ENCODE results near the gene OR51G1. TPM values are rescaled to one million over a fixed set of nuclear protein-coding genes. Genes with fewer than 3 reads are reported as not detected.

The OR51G1 gene
- polyA plus RNA-seq, 2 of the 4 experiments (the other 2 are of a cell fraction) = not detected

- TF ChIP-seq ELK1 (IDR thresholded peaks at IDR 0.05; ENCODE audit: low read depth, low read length) = no peak
- TF ChIP-seq ZSCAN20 (CRISPR knock-in tag; IDR thresholded peaks at IDR 0.05) = no peak
- TF ChIP-seq MAFK (IDR thresholded peaks at IDR 0.05; ENCODE audit: partially characterized antibody) = no peak
- TF ChIP-seq SMC3 (IDR thresholded peaks at IDR 0.05) = no peak
- TF ChIP-seq EHF (CRISPR knock-in tag; IDR thresholded peaks at IDR 0.05) = no peak
- TF ChIP-seq POLR2A (IDR thresholded peaks at IDR 0.05; ENCODE audit: low read length) = no peak
- TF ChIP-seq TP53 (CRISPR knock-in tag; IDR thresholded peaks at IDR 0.05) = no peak
- no peak for TF ChIP-seq REST (IDR thresholded peaks at IDR 0.05)
- TF ChIP-seq HMGXB4 (CRISPR knock-in tag; IDR thresholded peaks at IDR 0.05; ENCODE audit: borderline replicate concordance) = no peak
- TF ChIP-seq NFE2L2 (conservative IDR thresholded peaks at IDR 0.05; ENCODE audit: low read length) = no peak
- TF ChIP-seq RARB (CRISPR knock-in tag; IDR thresholded peaks at IDR 0.05) = no peak
- TF ChIP-seq CHD4 (IDR thresholded peaks at IDR 0.05; ENCODE audit: borderline replicate concordance) = no peak
- no peak for TF ChIP-seq TFCP2L1 (CRISPR knock-in tag; IDR thresholded peaks at IDR 0.05)
- Histone ChIP-seq H3K9me3 (no peaks in the 10 kb centered on the region), H3K4me3 (no peak overlapping the region), H3K27ac (no peak overlapping the region), H3K4me1 (no peaks in the 10 kb centered on the region), H3K4me2 (no peak overlapping the region)
- FAIRE-seq = no peak
- ChIA-PET CTCF (no interaction called here), POLR2A (no interaction called here)
- no peak for DNase-seq (ENCODE audit: low read depth in 1 of 2, low spot score in 1 of 2)
- 22% methylated on average over 4 of the region's 4 CpGs for WGBS (ENCODE audit: missing lambda C conversion rate)
- ATAC-seq = no peak
Observed at GRCh38 chr11:4881188-4881587, 43.0 kb downstream of the OR51G1 start.

Other genes with a start within 250 kb of the OR51G1 start
- gene OR51E2, start 226.5 kb downstream of the OR51G1 start, polyA plus RNA-seq (2011; rRNA removed) = 0.07 TPM in 1 of 2 replicates, not detected in the other
- not detected in 3 replicates for gene OR51E2, start 226.5 kb downstream of the OR51G1 start, polyA plus RNA-seq (2017; fragmentation: RNase III; extraction: RNeasy Plus Mini Kit Qiagen cat#74134 plus additional on column Dnase treatment)
- not detected in 2 replicates for gene MMP26, start 219.6 kb downstream of the OR51G1 start, polyA plus RNA-seq (2011; rRNA removed)
- gene MMP26, start 219.6 kb downstream of the OR51G1 start, polyA plus RNA-seq (2017; fragmentation: RNase III; extraction: RNeasy Plus Mini Kit Qiagen cat#74134 plus additional on column Dnase treatment) = not detected in 3 replicates
- not detected in 2 replicates for gene OR51F1, start 154.4 kb downstream of the OR51G1 start, polyA plus RNA-seq (2011; rRNA removed)
- gene OR51F1, start 154.4 kb downstream of the OR51G1 start, polyA plus RNA-seq (2017; fragmentation: RNase III; extraction: RNeasy Plus Mini Kit Qiagen cat#74134 plus additional on column Dnase treatment) = not detected in 3 replicates
- not detected in 2 replicates for gene OR52R1, start 120.0 kb downstream of the OR51G1 start, polyA plus RNA-seq (2011; rRNA removed)
- gene OR52R1, start 120.0 kb downstream of the OR51G1 start, polyA plus RNA-seq (2017; fragmentation: RNase III; extraction: RNeasy Plus Mini Kit Qiagen cat#74134 plus additional on column Dnase treatment) = not detected in 3 replicates
- gene OR51F2, start 103.0 kb downstream of the OR51G1 start, polyA plus RNA-seq (2011; rRNA removed) = not detected in 2 replicates
- gene OR51F2, start 103.0 kb downstream of the OR51G1 start, polyA plus RNA-seq (2017; fragmentation: RNase III; extraction: RNeasy Plus Mini Kit Qiagen cat#74134 plus additional on column Dnase treatment) = not detected in 3 replicates
- gene OR51S1, start 75.1 kb downstream of the OR51G1 start, polyA plus RNA-seq (2011; rRNA removed) = not detected in 2 replicates
- not detected in 3 replicates for gene OR51S1, start 75.1 kb downstream of the OR51G1 start, polyA plus RNA-seq (2017; fragmentation: RNase III; extraction: RNeasy Plus Mini Kit Qiagen cat#74134 plus additional on column Dnase treatment)
- not detected in 2 replicates for gene OR51T1, start 42.4 kb downstream of the OR51G1 start, polyA plus RNA-seq (2011; rRNA removed)
- gene OR51T1, start 42.4 kb downstream of the OR51G1 start, polyA plus RNA-seq (2017; fragmentation: RNase III; extraction: RNeasy Plus Mini Kit Qiagen cat#74134 plus additional on column Dnase treatment) = not detected in 3 replicates
- gene OR51A7, start 20.6 kb downstream of the OR51G1 start, polyA plus RNA-seq (2011; rRNA removed) = not detected in 2 replicates
- gene OR51A7, start 20.6 kb downstream of the OR51G1 start, polyA plus RNA-seq (2017; fragmentation: RNase III; extraction: RNeasy Plus Mini Kit Qiagen cat#74134 plus additional on column Dnase treatment) = not detected in 3 replicates
- not detected in 2 replicates for gene OR51G2, start 5.0 kb downstream of the OR51G1 start, polyA plus RNA-seq (2011; rRNA removed)
- not detected in 3 replicates for gene OR51G2, start 5.0 kb downstream of the OR51G1 start, polyA plus RNA-seq (2017; fragmentation: RNase III; extraction: RNeasy Plus Mini Kit Qiagen cat#74134 plus additional on column Dnase treatment)
- not detected in 2 replicates for gene OR51A4, start 23.3 kb upstream of the OR51G1 start, polyA plus RNA-seq (2011; rRNA removed)
- not detected in 3 replicates for gene OR51A4, start 23.3 kb upstream of the OR51G1 start, polyA plus RNA-seq (2017; fragmentation: RNase III; extraction: RNeasy Plus Mini Kit Qiagen cat#74134 plus additional on column Dnase treatment)
- gene OR51A2, start 31.4 kb upstream of the OR51G1 start, polyA plus RNA-seq (2011; rRNA removed) = not detected in 2 replicates
- gene OR51A2, start 31.4 kb upstream of the OR51G1 start, polyA plus RNA-seq (2017; fragmentation: RNase III; extraction: RNeasy Plus Mini Kit Qiagen cat#74134 plus additional on column Dnase treatment) = not detected in 3 replicates
- gene OR51L1, start 70.5 kb upstream of the OR51G1 start, polyA plus RNA-seq (2011; rRNA removed) = not detected in 2 replicates
- gene OR51L1, start 70.5 kb upstream of the OR51G1 start, polyA plus RNA-seq (2017; fragmentation: RNase III; extraction: RNeasy Plus Mini Kit Qiagen cat#74134 plus additional on column Dnase treatment) = not detected in 3 replicates
- gene OR52J3, start 122.2 kb upstream of the OR51G1 start, polyA plus RNA-seq (2011; rRNA removed) = not detected in 2 replicates
- not detected in 3 replicates for gene OR52J3, start 122.2 kb upstream of the OR51G1 start, polyA plus RNA-seq (2017; fragmentation: RNase III; extraction: RNeasy Plus Mini Kit Qiagen cat#74134 plus additional on column Dnase treatment)
- not detected in 2 replicates for gene OR52E2, start 135.3 kb upstream of the OR51G1 start, polyA plus RNA-seq (2011; rRNA removed)
- gene OR52E2, start 135.3 kb upstream of the OR51G1 start, polyA plus RNA-seq (2017; fragmentation: RNase III; extraction: RNeasy Plus Mini Kit Qiagen cat#74134 plus additional on column Dnase treatment) = not detected in 3 replicates
- not detected in 2 replicates for gene OR52E1, start 145.2 kb upstream of the OR51G1 start, polyA plus RNA-seq (2011; rRNA removed)
- not detected in 3 replicates for gene OR52E1, start 145.2 kb upstream of the OR51G1 start, polyA plus RNA-seq (2017; fragmentation: RNase III; extraction: RNeasy Plus Mini Kit Qiagen cat#74134 plus additional on column Dnase treatment)
- not detected in 2 replicates for gene OR52A5, start 214.0 kb upstream of the OR51G1 start, polyA plus RNA-seq (2011; rRNA removed)
- gene OR52A5, start 214.0 kb upstream of the OR51G1 start, polyA plus RNA-seq (2017; fragmentation: RNase III; extraction: RNeasy Plus Mini Kit Qiagen cat#74134 plus additional on column Dnase treatment) = not detected in 3 replicates
- not detected in 2 replicates for gene OR52A1, start 230.4 kb upstream of the OR51G1 start, polyA plus RNA-seq (2011; rRNA removed)
- gene OR52A1, start 230.4 kb upstream of the OR51G1 start, polyA plus RNA-seq (2017; fragmentation: RNase III; extraction: RNeasy Plus Mini Kit Qiagen cat#74134 plus additional on column Dnase treatment) = not detected in 3 replicates

All from A549 (cell line).